T1000 (cell line): ENCODE results near the gene FAAP24.
"Not testable (repeated sequence)": the region's sequence is repeated elsewhere in the genome, so short reads cannot be mapped to it uniquely, and the experiment has no call there.

ENCODE experiments used
- DNase-seq: peaks from one replicate; lab custom pipeline; 2025; ENCODE audit warnings: mixed read lengths; lab: John Stamatoyannopoulos, UW

The FAAP24 gene

DNA sequence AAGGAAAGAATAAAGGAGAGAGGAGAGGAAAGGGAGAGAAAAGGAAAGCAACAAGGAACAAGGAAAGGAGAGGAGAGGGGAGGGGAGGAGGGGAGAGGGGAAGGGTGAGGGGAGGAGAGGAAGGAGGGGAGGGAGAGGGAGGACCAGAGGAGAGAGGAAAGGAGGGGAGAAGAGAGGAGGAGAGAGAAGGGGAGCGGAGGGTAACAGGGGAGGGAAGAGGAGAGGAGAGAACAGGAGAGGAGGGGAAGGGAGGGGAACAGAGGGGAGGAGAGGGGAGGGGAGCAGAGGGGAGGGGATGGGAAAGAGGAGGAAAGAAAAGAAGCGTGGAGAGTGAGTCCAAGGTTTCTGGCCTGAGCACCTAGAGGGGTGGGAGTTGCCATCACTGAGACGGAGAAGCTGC, 26.7 kb downstream of the FAAP24 start:
- DNase-seq = no peak

DNA sequence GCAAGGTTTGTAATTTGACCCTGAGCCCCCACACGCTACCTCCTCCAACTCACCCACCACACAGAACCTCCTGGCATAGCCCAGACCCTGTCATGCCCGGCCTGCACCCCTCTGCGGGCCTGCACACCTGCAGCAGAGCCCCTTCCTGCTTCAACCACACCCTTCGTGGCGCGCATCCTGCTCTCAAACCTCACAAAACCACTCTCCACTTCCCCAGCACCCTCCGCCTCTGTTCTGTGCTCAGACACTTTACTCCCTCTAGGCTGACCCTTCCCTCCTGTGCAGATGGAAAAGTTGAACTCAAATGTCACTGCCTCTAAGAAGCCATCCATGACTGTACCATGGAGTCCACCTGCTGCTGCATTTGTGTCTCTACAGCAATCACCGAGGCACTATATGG, 28.5 kb downstream of the FAAP24 start:
- DNase-seq = no peak

DNA sequence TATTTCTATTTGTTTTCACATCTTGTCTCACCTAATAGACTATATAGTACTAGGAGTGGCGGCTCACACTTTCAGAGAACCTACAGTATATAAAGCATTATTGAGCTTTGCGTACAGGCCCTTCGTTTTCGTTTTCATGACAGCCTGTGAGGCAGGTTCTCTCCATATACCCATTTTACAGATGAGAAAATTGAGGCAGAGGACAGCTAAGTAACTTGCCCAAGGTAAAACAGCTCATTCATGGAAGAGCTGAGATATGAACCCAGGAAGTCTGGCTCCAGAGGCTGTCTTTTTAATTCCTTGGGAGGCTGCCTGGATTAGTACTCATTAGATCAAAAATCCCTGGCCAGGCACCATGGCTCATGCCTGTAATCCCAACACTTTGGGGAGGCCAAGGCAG, 28.9 kb downstream of the FAAP24 start:
- DNase-seq = no peak

DNA sequence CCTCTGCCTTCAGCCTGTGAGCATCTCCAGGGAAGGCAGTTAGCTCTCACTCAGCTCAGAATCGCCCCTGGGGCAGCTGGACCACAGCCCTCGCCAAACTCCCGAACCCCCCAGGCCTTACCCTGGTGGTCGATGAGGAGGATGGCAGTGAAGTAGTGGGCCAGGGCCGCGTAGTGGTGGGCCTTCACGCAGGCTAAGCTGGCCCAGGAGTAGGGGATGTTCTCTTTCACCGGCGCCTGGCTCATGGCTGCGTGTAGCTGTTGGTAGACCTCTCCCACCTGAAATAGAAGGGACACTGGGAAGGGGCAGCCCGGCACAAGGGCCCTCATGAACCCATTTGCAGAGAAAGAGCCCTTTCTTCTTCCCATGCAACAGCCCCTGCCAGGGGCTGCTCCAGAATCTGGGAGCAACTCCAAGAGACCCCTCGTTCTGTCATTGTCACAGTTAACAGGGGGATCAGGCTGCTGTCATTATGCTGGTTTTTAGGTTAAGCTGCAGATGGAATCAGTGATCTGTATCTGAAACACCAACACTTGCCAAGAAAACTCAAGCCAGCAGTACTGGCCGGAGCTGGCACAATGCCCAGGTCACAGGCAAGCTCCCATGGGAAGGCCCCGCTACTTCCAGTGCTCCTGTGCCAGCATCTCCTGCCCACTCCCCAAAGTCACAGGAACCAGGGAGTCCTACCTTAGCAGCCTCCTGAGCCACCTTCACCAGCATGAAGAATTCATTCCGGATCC, 30.3 kb downstream of the FAAP24 start:
- DNase-seq = not testable (repeated sequence)

DNA sequence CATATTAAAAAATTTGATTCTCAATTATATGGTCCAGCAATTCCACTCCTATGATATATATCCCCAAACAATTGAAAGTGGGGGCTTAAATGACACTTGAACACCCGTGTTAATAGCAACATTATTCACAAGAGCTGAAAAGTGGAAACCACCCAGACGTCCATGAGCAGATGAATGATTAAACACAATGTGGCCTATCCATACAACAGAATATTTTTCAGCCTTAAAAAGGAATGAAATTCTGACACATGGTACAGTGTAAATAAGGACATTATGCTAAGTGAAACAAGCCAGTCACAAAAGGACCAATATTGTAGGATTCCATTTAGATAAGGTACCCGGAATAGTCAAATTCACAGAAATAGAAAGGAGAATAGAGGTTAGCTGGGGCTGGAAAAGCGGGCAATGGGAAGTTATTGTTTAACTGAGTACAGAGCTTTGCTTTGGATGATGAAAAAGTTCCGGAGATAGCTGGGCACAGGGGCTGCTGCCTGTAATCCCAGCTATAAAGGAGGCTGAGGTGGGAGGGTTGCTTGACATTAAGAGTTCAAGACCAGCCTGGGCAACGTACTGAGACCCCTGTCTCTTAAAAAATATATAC, 31.5 kb downstream of the FAAP24 start:
- DNase-seq = not testable (repeated sequence)

DNA sequence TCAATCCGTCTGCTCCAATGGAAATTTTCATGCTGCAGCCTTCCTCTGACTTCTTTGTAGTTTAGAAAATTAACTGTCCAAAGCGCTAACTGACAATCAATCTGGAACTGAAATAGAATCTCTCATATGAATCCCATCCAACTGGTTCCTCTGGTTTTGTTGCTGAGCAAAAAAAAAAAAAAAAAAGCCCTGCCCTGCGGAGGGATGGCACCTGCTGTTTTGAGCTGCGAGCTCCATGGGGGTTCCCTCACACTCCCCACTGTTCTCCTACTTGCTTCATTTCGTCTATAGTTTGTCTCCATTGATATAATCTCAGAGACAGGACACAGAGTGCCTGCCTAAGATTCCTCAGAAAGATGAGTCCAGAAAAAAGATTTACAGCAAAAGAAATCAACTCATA, 33.4 kb downstream of the FAAP24 start:
- no peak for DNase-seq

DNA sequence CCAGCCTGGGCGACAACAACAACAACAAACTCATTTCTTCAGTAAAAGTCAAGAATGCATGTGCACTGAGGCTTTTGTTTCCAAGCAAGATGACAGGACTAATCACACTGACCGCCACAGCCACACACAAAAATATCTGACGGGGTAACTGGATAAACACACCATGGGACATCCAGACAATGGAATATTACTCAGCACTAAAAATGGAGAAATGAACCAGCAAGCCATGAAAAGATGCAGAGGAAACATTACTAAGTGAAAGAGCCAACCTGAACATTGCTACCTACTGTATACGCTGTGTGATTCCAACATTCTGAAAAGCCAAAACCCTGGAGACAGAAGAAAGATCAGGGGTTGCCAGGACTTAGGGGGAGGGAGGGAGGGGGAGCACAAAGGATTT, 36.7 kb downstream of the FAAP24 start:
- no peak for DNase-seq

DNA sequence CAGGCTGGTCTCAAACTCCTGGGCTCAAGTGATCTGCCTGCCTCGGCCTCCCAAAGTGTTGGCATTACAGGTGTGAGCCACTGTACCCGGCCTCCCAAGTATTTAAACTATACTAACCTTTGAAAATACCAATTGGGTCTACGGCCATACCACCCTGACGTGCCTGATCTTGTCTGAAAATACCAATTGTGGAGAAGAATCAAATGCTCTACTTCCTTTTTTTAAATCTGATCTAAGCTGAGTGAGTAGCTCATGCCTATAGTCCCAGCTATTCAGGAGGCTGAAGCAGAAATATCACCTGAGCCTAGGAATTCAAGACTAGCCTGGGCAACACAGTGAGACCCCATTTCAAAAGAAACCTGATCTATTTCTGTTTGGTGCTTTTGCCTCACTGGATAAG, 38.8 kb downstream of the FAAP24 start:
- DNase-seq = not testable (repeated sequence)

DNA sequence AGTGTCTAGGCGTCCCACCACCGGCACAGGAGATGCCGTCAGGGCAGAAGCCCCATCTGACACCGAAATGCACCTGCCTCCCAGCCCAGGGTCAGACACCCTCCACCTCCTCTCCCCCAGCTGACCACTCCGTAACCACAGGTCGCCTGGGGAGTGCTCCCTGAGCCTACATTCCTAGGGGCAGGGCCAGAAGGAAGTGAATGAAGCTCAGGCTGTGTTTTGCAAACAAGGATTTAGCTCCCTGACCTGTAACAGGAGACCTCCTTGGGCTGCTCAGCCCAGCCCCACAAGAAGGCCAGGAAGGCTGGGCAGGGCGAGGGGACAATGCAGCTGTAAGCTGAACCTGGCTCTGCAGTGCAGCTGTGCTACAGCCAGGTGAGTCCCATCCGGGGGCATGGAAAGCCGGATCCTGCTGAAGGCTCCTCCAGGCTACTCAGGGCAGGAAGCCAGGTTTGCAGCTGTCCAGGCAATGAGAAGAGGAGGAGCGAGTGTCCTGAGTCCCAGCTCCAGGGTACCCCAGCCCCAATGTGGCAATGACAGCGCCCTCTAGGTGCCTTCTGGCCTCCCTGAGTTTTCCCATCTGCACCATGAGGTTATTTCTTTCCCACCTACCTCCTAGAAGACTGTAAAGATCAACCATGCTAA, 50.6 kb downstream of the FAAP24 start:
- no peak for DNase-seq

DNA sequence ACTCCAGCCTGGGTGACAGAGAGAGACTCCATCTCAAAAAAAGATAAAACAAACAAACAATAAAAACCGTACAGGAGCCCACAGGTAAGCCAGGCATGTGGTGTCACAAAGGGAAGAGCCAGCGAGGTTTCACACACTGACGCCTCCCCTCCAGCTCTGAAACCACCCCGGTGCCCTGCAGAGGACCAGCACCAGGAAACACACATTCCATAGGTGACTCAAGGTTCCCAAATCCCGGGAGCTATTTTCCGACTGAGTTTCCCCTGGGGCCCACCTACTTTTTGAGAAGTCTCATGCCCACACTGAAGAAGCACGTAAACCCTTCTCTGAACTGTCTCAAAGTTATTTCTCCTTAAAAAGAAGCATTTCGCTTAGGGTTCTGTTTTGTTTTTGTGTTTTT, 52.4 kb downstream of the FAAP24 start:
- no peak for DNase-seq

DNA sequence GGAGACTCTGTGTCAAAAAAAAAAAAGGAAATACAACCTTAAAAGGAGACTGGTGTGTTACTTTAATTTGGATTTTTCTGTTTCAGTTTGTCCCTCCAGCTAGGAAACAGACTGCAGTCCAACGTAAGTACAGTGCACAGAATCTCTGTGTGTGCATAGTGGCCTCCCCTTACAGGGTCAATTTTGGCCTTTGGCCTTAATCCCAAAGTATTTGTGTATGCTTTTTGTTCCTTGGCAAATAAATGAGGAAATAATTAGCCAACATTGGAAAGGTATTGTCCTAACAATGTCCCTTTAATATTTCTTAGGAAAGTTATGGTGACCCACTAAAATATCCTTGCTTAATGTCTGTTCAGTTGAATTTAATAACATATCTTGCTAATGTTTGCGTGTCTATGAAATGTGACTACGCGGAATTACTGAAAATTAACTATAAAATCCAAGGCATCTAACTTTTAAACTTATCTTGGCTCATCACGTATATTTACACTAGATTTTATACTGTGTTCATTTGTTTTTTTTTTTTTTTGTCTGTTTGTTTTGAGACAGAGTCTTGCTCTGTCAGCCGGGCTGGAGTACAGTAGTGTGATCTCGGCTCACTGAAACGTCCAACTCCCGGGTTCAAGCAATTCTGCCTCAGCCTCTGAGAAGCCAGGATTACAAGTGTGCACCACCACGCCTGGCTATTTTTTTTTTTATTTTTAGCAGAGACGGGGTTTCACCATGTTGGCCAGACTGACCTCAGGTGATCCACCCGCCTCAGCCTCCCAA, 53.6 kb downstream of the FAAP24 start:
- not testable (repeated sequence) for DNase-seq

DNA sequence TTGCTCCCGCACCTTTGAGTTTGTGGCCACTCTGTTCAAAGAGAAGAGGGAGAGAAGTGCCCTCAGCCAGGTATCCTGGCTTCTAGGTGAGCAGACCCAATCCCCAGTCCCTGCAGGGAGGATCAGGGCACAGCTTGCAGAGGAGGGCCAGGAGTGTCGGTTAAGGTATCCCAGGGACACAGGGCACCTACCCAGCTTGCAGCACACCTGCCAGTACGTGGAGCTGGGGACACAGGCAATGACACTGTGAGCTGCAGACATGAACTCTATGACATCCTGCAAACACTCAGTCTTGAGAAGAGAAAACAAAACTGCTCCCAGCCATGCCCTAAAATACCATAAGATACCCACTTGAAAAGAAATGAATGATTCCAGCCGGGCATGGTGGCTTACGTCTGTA, 54.6 kb downstream of the FAAP24 start:
- not testable (repeated sequence) for DNase-seq
